Progenitor cell of endocrine pancreas (in vitro differentiated cells): Measurements from ENCODE around the gene FRG2B. TPM values are rescaled to one million over a fixed set of nuclear protein-coding genes. Genes with fewer than 3 reads are reported as not detected.

Experiments
- DNase-seq: peaks from one replicate; pipeline ENCODE4 v3.0.0; 2021; ENCODE audit warnings: low spot score; ENCODE audit not compliant: unreplicated experiment
- H3K27ac Mint-ChIP-seq: 2 replicates; pipeline ENCODE4 v1.8.0; 2021; ENCODE audit warnings: mild to moderate bottlenecking, moderate library complexity, mixed read lengths
- H3K27me3 Mint-ChIP-seq: 2 replicates; pipeline ENCODE4 v1.8.0; 2021; ENCODE audit warnings: mixed read lengths
- H3K36me3 Mint-ChIP-seq: 2 replicates; pipeline ENCODE4 v1.8.0; 2022; ENCODE audit warnings: mixed read lengths; ENCODE audit not compliant: insufficient read depth
- H3K4me1 Mint-ChIP-seq: 2 replicates; pipeline ENCODE4 v1.8.0; 2021; ENCODE audit warnings: low read depth, mixed read lengths
- H3K4me3 Mint-ChIP-seq: 2 replicates; pipeline ENCODE4 v1.8.0; 2021; ENCODE audit warnings: low read depth, mild to moderate bottlenecking, moderate library complexity, mixed read lengths
- H3K9me3 Mint-ChIP-seq: 2 replicates; pipeline ENCODE4 v1.8.0; 2021; ENCODE audit warnings: low read depth, mixed read lengths
- CTCF ChIP-seq: fragments of 200-600 bp; sonication (generic); IDR thresholded peaks from one replicate; pipeline ENCODE4 v1.5.0; 2021; ENCODE audit warnings: antibody characterized with exemption, mild to moderate bottlenecking; ENCODE audit not compliant: unreplicated experiment
- total RNA-seq: library from RNA; stranded (reverse); gene quantifications from 2 replicates; pipeline ENCODE4 v1.2.1, GENCODE V29; 2021

The FRG2B gene
- total RNA-seq, 1 donor from 2014 or later = not detected

GRCh38 chr10:133618851-133619250 is 7.7 kb downstream of the FRG2B start:
- Mint-ChIP-seq H3K9me3 (peaks cover 39% of the 10 kb centered on the region), H3K36me3 (peaks cover 4% of the 10 kb centered on the region), H3K4me1 (no peaks in the 10 kb centered on the region)

GRCh38 chr10:133617196-133617595 is 9.4 kb downstream of the FRG2B start:
- Mint-ChIP-seq H3K4me3 (no peak overlapping the region), H3K27ac (no peak overlapping the region), H3K9me3 (peaks cover 53% of the 10 kb centered on the region), H3K36me3 (peaks cover 2% of the 10 kb centered on the region), H3K4me1 (no peaks in the 10 kb centered on the region), H3K27me3 (no peaks in the 10 kb centered on the region)
- no peak for TF ChIP-seq CTCF
- no peak for DNase-seq

More at GRCh38 chr10:133618851-133619250, 7.7 kb downstream of the FRG2B start:
- no peak for DNase-seq
- Mint-ChIP-seq H3K27me3 (no peaks in the 10 kb centered on the region), H3K4me3 (no peak overlapping the region), H3K27ac (no peak overlapping the region)
- no peak for TF ChIP-seq CTCF

- peaks cover 59% of the 10 kb centered on the region for H3K9me3 Mint-ChIP-seq
Observed at GRCh38 chr10:133616371-133617130, 10.0 kb downstream of the FRG2B start.

GRCh38 chr10:133614830-133615580 is 11.6 kb downstream of the FRG2B start:
- Mint-ChIP-seq H3K27ac (no peak overlapping the region), H3K27me3 (no peaks in the 10 kb centered on the region), H3K4me1 (no peaks in the 10 kb centered on the region), H3K4me3 (no peak overlapping the region), H3K9me3 (peaks cover 65% of the 10 kb centered on the region), H3K36me3 (peaks cover 7% of the 10 kb centered on the region)
- no peak for DNase-seq
- no peak for TF ChIP-seq CTCF

More at GRCh38 chr10:133616371-133617130, 10.0 kb downstream of the FRG2B start:
- no peak overlapping the region for H3K27ac Mint-ChIP-seq
- no peak for TF ChIP-seq CTCF
- no peak for DNase-seq
- H3K4me3 Mint-ChIP-seq = no peak overlapping the region
- H3K36me3 Mint-ChIP-seq = peaks cover 4% of the 10 kb centered on the region
- H3K4me1 Mint-ChIP-seq = no peaks in the 10 kb centered on the region
- no peaks in the 10 kb centered on the region for H3K27me3 Mint-ChIP-seq

GRCh38 chr10:133613699-133614098 is 12.9 kb downstream of the FRG2B start:
- DNase-seq = no peak
- Mint-ChIP-seq H3K9me3 (peaks cover 64% of the 10 kb centered on the region), H3K36me3 (peaks cover 8% of the 10 kb centered on the region), H3K4me3 (no peak overlapping the region), H3K27me3 (no peaks in the 10 kb centered on the region), H3K27ac (no peak overlapping the region), H3K4me1 (no peaks in the 10 kb centered on the region)
- no peak for TF ChIP-seq CTCF
